Left renal pelvis (tissue), 4 donors: ENCODE measurements around the gene ZNRD2. TPM values are rescaled to one million over a fixed set of nuclear protein-coding genes. Genes with fewer than 3 reads are reported as not detected.

Experiments
- DNase-seq, 4 donors: peaks; one replicate each; pipeline ENCODE4 v3.0.0-alpha.2; 2013; ENCODE audit warnings: low read depth in 4 of 4, low spot score in 3 of 4
- polyA plus RNA-seq, 4 donors: library from polyadenylated mRNA; unstranded; fragments of 120-200 nt; gene quantifications; one replicate each; pipeline ENCODE4 v1.2.1, GENCODE V29; 2013; ENCODE audit not compliant: insufficient read length in 4 of 4

Gene ZNRD2
- polyA plus RNA-seq, 4 donors: 43.7 to 60.9 (median 56.4) TPM

GRCh38 chr11:65599216-65599954 is 29.1 kb downstream of the ZNRD2 start:
- no peak for DNase-seq

GRCh38 chr11:65599955-65600246 is 29.6 kb downstream of the ZNRD2 start:
- DNase-seq: no peak

- no peak for DNase-seq
Observed at GRCh38 chr11:65604258-65604657, 34.0 kb downstream of the ZNRD2 start.

- peak; percentile 82 to 91 (median 87) for DNase-seq
Observed at GRCh38 chr11:65606876-65607613, 36.8 kb downstream of the ZNRD2 start.

GRCh38 chr11:65607614-65608426 is 37.5 kb downstream of the ZNRD2 start:
- DNase-seq: no peak

GRCh38 chr11:65609229-65609628 is 39.0 kb downstream of the ZNRD2 start:
- DNase-seq: no peak

- no peak for DNase-seq
Observed at GRCh38 chr11:65609665-65610064, 39.4 kb downstream of the ZNRD2 start.

GRCh38 chr11:65610404-65610803 is 40.1 kb downstream of the ZNRD2 start:
- DNase-seq: no peak

GRCh38 chr11:65611028-65611757 is 40.9 kb downstream of the ZNRD2 start:
- DNase-seq: no peak

- DNase-seq: no peak
Observed at GRCh38 chr11:65611758-65612603, 41.7 kb downstream of the ZNRD2 start.

- no peak for DNase-seq
Observed at GRCh38 chr11:65612691-65613090, 42.4 kb downstream of the ZNRD2 start.

GRCh38 chr11:65613091-65613928 is 43.0 kb downstream of the ZNRD2 start:
- DNase-seq: no peak

- DNase-seq: peak; percentile 100
Observed at GRCh38 chr11:65615229-65615949, 45.1 kb downstream of the ZNRD2 start, which contains the start of gene PCNX3. Gene PCNX3, plus strand, starts transcription at chr11:65615776. Its CDS starts 536 bp downstream, at chr11:65616312.

- DNase-seq: no peak
Observed at GRCh38 chr11:65615950-65616574, 45.8 kb downstream of the ZNRD2 start.

GRCh38 chr11:65616575-65617001 is 46.3 kb downstream of the ZNRD2 start:
- no peak for DNase-seq

GRCh38 chr11:65617136-65617850 is 47.0 kb downstream of the ZNRD2 start:
- DNase-seq: no peak
